HG03108 (cell line): ENCODE measurements around the gene LRRC2.

Experiments used
- ATAC-seq: cut with Tn5 transposase; IDR thresholded peaks from one replicate; pipeline ENCODE4 v1.9.1; 2021; ENCODE audit warnings: moderate library complexity; ENCODE audit not compliant: unreplicated experiment

The LRRC2 gene

DNA sequence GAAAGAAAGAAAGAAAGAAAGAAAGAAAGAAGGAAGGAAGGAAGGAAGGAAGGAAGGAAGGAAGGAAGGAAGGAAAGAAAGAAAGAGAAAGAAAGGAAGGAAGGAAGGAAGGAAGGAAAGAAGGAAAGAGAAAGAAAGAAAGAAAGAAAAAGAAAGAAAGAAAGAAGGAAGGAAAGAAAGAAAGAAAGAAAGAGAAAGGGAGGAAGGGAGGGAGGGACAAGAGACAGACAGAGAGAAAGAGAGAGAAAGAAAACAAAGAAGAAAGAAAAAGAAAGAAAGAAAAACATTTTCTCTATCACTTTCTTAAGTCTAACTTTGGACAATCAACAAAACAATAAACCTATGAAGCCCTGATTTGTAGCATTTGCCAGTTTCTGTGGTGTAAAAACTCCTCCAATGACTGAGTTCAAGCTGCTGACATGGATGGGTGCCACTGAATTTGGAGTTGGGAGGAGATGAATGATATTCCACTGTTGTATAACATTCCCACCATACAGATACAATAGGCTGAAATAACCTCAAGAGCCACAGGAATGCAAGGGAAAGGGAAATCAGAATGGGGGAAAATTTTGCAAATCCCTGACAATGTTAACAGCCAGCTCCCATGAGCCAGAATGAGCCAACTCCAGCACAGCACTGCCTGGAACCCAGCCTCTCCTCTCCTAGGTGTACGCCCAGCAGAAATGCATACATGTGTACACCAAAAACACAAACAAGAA, 83.3 kb downstream of the LRRC2 start:
- no peak for ATAC-seq

DNA sequence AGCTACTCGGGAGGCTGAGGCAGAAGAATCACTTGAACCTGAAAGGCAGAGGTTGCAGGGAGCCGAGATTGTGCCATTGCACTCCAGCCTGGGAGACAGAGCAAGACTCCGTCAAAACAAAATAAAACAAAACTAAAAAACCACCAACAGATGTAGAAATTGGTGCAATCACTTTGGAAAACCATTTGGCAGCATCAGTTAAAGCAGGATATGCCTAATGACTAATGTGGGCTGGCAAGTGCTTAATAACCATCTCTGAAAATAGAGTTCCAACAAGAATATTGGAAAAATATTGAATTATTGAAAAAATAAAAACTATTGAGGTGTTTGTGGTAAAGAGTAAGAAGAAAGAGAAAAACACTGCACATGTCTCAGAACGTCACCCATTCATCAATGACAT, 84.5 kb downstream of the LRRC2 start:
- ATAC-seq, result no peak

DNA sequence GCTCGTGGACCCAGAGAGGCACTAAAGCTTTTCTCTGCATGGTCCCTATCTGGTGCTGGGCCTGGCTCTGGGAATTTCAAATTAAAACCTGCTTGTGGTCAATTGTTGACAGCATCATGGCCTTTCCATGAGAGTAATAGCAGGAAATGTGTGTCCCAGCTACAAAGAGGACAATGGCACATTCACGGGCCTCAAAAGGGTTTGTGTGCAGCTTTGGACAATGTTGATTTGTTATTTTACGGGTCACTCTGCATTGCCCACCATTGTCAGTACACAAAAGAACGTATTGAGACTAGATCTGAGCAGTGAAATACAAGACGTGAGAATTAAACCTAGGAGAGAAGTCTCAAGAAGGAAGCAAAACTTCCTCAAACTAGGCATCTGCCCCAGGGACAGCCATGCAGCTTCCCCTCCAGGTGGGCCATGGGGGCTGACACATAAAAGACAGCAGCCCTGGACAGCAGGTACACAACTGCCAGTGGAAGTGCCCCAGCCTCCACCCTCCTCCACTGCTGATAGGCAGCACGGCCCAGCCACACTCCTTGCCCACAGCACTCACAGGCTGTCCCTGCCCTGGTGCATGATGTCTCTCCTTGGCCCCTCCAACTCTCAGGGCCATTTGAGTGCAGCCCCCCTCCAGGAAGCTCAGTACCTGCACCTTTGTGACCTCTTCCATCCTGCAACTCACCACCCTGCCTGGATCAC, 85.5 kb downstream of the LRRC2 start:
- no peak for ATAC-seq

DNA sequence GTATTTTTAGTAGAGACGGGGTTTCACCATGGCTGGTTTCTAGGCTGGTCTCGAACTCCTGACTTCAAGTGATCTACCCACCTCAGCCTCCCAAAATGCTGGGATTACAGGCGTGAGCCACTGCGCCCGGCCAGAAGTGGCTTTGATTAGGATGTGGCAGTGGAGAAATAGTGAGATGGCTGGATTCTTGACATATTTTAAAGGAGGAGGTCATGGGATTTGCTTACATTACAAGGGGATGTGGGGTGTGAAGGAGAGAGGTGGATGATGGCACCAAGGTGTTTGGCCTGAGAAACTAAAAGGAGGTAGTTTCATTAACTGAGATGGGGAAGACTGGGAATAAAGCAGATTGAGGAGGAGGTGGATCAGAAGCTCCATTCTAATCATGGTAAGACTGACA, 86.4 kb downstream of the LRRC2 start:
- ATAC-seq, result no peak

DNA sequence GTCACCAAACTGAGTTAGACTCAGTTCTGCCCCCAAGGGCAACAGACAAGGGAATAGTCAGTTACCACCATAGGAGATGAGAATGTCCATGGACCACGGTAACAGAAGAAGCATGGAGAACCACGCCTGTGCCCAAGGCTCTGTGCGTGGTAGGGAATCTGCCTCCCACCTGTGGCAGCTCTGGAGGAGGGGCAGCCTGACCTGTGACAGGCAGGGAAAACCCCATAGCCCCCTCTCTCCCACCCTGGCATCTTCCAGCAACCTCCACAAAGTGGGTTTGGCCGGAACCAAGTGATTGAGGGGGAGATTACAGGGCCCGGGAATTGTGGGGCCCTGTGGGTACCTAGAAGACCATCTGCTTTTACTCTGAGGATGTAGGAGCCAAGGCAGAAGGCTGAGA, 87.1 kb downstream of the LRRC2 start:
- no peak for ATAC-seq

DNA sequence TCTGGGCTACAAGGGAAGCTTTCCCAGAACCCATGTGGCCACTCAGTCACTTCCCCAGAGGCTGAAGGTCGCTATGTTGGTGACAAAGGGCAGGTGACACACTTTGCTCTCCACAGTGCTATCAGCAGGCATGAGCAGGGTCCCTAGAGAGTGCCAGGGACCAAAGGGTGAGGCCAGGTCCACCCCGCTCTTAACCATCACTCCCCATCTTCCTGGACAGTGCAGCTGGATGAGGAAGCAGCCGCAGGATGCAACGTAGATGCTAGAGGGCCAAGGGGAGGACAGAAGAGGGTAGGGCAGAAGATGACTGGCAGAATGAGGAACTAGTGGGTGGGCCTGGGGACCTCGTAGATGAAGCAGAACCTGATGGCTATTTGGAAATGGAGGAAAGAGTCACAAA, 87.8 kb downstream of the LRRC2 start:
- ATAC-seq, result no peak

DNA sequence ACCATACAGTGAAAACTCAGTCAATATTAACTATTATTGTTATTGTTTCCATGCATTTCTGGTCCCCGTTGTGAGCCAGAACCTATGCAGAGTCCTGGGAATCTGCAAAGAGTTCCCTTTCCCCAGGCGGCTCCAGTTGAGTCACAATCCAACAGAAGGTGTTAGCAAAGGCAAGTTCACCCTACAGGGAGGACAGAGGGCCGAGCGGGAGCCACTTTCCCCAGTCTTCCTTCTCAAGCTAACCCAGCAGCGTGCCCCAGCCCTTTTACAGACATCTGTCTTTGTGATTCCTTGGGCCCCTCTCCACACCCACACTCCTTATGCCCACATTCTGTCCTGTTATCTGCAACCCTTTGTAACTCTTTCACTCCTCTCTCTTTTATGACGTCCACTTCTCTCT, 88.3 kb downstream of the LRRC2 start:
- no peak for ATAC-seq

DNA sequence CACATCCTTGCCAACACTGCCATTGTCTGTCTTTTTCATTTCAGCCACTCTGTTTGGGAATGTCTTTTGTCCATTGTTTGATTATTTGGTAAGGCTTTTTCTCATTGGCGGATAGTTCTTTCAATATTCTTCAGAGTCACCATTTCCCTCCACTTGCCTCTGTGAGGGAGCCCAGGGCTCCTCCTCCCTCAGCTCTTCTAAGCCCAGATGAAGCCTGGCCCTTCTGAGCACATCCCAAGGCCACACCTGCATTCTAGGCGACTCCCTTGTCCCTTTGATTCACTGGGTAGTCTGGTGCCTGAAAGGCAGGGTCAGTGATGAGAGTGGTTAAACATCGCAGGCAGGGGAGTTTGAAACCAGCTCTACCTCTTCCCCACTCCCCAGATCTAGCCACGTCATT, 89.0 kb downstream of the LRRC2 start:
- no peak for ATAC-seq

DNA sequence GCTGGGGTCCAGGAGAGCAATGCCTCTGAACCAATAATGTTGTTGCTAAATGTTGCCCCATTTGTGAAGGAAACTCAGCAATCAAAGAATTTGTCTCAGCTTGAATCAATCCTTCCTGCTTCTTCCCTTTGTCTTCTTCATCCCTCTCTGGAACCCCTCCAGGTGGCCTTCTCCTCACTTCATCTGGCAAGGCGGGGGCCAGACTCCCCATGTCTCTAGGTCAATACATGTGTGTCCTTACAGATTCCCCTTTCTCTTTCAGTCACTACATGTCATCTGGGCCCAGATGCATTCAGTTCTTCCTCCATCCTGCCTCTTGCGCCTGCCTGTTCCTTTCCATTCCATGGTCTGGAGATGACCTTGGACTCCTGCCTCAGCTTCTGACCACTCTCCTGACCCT, 93.4 kb downstream of the LRRC2 start:
- no peak for ATAC-seq

DNA sequence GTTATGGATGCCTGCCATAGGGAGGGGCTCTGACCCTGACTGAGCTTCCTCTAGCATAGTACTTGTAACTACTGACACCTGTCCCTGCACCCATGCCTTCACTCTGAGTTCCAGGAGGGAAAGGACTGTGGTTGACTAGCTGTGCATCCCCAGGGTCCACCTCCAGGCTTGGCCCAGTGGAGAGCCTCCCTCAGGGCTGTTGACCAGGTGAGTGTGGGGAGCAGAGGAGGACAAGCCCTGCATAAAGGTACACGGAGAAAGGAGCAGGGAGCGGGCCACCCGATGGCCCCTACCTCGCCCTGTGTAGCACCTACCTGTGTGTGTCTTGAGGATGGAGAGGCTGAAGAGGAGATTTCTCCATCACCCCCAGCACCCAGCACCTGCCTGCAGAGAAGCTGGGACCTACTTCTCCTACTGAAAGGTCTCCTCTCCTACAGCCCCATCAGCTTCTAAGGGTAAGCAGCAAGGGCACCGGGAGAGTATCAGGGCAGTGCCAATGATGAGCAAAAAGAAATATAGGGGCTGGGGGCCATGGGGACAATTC, 94.7 kb downstream of the LRRC2 start:
- ATAC-seq, result no peak

DNA sequence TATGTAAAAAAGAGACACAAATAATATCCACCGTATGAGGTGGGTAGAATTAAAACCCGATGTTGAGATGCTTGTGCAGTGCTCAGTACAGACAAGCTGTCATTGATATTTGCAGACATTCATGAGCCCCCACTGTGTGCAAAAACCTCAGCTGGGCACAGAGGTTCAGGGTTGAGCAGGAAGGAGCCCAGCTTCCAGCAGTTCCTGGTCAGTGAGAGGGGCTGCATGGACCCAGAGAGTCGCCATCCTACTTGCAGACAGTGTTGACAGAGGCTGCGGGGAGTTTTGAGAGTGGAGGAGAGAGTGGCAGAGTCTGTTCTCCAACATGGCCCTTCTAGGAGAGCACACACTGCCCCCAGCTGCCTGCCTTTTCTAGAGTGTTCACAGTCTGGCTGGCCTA, 95.3 kb downstream of the LRRC2 start:
- no peak for ATAC-seq

DNA sequence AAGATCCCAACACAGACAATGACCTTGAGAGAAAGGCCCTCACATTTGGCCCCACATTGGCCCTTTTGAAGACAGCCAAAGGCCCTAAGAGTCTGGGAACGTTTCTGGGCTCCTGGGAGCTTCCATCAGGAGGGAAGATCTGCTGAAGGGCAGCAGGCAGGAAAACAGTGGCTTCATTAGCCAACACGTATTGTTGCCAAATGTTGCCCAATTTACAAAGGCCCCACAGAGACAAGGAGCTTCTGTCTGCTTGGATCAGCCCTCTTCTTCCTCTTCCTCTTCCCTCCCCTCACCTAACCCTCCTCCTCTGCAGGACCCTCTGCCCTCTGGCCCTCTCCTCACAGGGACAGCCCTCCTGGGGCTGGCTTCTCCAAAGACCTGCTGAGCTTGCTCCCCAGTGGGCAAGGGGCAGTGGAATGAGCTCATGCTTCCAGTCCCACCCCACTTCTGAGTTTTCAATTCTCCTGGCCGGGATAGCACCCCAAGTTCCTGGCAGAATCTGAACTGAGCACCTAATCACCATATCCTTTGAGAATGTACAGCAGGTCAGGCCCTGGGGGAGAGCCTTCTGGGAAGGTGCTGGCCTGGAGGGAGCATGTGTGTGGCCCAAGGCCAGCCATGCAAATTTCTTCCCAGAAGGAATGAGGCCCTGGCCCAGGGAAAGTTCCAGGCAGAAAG, 96.3 kb downstream of the LRRC2 start:
- no peak for ATAC-seq

DNA sequence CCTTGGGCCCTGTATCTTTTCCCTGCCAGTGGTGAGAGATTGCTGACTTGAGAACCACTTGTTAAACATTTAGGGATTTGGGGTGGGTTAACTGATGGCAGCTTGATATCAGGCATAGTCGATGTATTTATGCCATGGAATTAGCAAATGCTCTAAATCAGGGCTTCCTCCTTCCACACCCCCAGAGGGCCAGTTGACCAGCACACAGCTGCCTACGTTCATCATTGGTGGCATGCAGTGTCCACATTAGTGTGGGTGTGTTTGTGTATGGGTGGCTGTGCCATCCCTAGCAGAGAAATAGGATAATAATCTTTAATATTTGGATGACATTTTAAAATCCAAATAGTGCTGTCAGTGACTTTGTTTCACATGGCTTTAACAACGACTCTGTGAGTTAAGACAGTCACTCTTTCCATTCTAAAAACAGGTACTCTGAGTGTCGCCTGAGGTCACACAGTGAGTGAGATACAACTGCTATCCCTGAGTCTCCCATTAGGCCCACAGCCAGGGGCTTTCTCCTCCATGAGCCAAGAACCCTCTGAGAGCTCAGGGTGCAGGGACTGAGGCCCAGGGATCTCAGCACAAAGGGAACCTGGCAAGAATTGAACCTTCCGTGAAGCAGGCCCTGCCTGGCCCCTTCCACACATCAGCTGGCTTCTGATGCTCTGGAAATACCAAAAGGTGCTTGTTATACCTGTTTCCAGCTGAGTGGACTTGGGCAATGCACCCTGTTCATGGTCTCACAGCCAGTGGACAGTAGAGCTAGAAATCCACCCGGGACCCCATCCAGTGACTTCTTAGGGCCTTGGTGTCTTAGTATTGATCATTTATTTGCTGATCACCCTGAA, 97.1 kb downstream of the LRRC2 start:
- no peak for ATAC-seq

DNA sequence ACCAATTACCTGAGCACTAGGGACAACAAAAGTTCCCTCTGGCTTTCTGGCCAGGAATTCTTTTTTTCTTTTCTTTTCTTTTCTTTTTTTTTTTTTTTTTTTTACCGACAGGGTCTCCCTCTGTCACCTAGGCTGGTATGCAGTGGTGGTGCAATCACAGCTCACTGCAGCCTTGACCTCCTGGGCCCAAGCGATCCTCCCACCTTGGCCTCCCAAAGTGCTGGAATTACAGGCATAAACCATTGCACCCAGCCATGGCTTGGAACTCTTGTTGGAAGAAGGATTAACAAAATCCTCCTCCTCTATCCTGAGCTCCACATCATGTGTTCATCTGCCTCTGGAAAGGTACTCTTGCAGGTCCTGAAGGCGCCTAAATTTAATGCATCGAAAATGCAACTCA, 98.5 kb downstream of the LRRC2 start:
- ATAC-seq, result no peak

DNA sequence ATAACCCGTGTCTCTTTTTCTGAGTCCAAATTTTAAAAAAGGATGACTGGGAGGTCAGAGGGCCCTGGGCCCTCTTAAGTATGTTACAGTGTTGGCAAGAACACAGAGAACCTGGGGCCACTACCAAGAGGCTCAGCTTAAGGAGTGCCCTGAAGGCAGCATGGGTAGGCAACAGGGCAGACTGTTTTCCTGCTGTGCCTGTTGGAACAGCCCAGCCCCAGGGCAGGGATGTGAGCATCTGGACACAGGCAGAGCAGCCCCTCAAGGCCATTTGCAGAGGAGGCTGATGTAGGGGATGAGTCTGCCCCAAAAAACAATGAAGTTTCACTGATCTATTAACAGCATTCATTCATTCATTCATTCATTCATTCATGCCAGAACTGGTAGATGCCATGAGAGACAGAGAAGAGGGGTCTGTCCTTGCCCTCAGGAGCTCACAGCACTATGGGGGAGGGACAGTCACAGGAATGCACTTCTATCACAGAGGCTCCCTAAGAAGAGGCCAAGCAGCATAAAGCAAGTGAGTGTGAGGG, 99.2 kb downstream of the LRRC2 start:
- ATAC-seq, result no peak

DNA sequence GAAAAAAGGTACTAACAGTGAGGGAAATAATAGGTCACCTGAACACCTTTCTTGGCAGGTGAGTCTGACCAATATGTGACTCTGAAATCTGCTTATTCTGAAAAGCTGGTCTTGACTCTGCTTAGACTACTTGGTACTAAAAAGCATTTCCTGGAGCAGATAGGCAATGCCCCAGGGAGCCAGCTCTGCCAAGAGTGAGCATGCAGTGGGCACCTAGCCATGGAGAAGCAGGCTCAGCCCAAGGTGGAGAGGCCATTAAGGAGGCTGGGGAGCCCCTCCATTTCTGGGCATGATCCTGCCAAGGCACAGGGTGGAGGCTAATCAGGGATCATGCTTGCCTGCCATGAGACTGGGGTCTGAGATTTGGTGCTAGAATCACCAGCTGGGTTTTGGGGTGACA, 99.8 kb downstream of the LRRC2 start:
- no peak for ATAC-seq
